Glutamatergic neuron (in vitro differentiated cells): Measurements from ENCODE around the gene ZNF277. TPM values are rescaled to one million over a fixed set of nuclear protein-coding genes. Genes with fewer than 3 reads are reported as not detected.

Experiments
- DNase-seq: peaks from one replicate; pipeline ENCODE4 v3.0.0; 2022
- H3K27ac Mint-ChIP-seq: one replicate; pipeline ENCODE4 v1.8.0; 2020; ENCODE audit warnings: mild to moderate bottlenecking, mixed read lengths, inconsistent platforms; ENCODE audit not compliant: unreplicated experiment
- H3K27me3 Mint-ChIP-seq: one replicate; pipeline ENCODE4 v1.8.0; 2020; ENCODE audit warnings: mild to moderate bottlenecking, moderate library complexity, mixed read lengths, inconsistent platforms; ENCODE audit not compliant: unreplicated experiment
- H3K36me3 Mint-ChIP-seq: one replicate; pipeline ENCODE4 v1.8.0; 2020; ENCODE audit warnings: mild to moderate bottlenecking, mixed read lengths, inconsistent platforms; ENCODE audit not compliant: unreplicated experiment
- H3K4me1 Mint-ChIP-seq: one replicate; pipeline ENCODE4 v1.8.0; 2020; ENCODE audit warnings: mild to moderate bottlenecking, low read depth, mixed read lengths, inconsistent platforms; ENCODE audit not compliant: unreplicated experiment
- H3K4me3 Mint-ChIP-seq: one replicate; pipeline ENCODE4 v1.8.0; 2020; ENCODE audit warnings: mild to moderate bottlenecking, mixed read lengths, inconsistent platforms; ENCODE audit not compliant: unreplicated experiment
- H3K9me3 Mint-ChIP-seq: one replicate; pipeline ENCODE4 v1.8.0; 2020; ENCODE audit warnings: mild to moderate bottlenecking, moderate library complexity, mixed read lengths, inconsistent platforms; ENCODE audit not compliant: unreplicated experiment
- total RNA-seq: library from RNA; stranded (reverse); fragmentation: NEBNext Ultra II Directional; extraction: Animal tissue kit (Norgen Biotek cat#: 25700); gene quantifications from one replicate; pipeline ENCODE4 v1.2.1, GENCODE V29; 2021; ENCODE audit not compliant: unreplicated experiment
- TF ChIP-seq, protein P1 (sequence below): fragments of 200-600 bp; sonication (generic); IDR thresholded peaks from one replicate; pipeline ENCODE4 v1.5.0; 2021; ENCODE audit not compliant: partially characterized antibody, unreplicated experiment

ZNF277 gene
- total RNA-seq, 1 donor from 2014 or later: 27.0 TPM

GRCh38 chr7:112282476-112283188 lies 76.1 kb downstream of the ZNF277 start:
- Mint-ChIP-seq H3K27me3 (no peaks in the 10 kb centered on the region), H3K27ac (no peak overlapping the region), H3K4me1 (peaks cover 18% of the 10 kb centered on the region), H3K36me3 (no peaks in the 10 kb centered on the region), H3K9me3 (peaks cover 5% of the 10 kb centered on the region), H3K4me3 (no peak overlapping the region)
- TF ChIP-seq, protein P1, sequence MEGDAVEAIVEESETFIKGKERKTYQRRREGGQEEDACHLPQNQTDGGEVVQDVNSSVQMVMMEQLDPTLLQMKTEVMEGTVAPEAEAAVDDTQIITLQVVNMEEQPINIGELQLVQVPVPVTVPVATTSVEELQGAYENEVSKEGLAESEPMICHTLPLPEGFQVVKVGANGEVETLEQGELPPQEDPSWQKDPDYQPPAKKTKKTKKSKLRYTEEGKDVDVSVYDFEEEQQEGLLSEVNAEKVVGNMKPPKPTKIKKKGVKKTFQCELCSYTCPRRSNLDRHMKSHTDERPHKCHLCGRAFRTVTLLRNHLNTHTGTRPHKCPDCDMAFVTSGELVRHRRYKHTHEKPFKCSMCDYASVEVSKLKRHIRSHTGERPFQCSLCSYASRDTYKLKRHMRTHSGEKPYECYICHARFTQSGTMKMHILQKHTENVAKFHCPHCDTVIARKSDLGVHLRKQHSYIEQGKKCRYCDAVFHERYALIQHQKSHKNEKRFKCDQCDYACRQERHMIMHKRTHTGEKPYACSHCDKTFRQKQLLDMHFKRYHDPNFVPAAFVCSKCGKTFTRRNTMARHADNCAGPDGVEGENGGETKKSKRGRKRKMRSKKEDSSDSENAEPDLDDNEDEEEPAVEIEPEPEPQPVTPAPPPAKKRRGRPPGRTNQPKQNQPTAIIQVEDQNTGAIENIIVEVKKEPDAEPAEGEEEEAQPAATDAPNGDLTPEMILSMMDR: no peak
- DNase-seq: no peak

DNA sequence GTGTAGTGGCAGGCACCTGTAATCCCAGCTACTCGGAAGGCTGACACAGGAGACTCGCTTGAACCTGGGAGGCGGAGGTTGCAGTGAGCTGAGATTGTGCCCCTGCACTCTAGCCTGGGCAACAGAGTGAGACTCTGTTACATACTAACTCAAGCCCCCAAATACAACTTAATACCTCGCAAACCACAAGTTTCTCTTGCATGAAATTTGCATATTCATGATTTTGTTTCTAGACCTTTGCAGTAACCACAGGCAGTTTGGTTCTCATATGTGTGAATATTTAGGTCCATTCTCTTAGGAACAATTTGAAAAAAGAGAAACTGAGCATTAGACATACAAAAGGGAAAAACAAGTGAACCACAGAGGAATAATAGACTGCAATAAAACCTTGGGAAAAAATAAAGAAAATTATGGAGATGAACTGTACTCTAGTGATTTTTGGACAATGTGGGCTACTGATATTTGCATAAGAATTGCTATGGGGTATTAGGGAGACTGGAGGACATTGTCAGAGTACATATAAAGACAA lies 77.0 kb downstream of the ZNF277 start:
- Mint-ChIP-seq H3K4me1 (peaks cover 18% of the 10 kb centered on the region), H3K9me3 (peaks cover 5% of the 10 kb centered on the region), H3K4me3 (no peak overlapping the region), H3K27me3 (no peaks in the 10 kb centered on the region), H3K36me3 (no peaks in the 10 kb centered on the region), H3K27ac (no peak overlapping the region)
- DNase-seq: no peak
- TF ChIP-seq, protein P1: no peak

DNA sequence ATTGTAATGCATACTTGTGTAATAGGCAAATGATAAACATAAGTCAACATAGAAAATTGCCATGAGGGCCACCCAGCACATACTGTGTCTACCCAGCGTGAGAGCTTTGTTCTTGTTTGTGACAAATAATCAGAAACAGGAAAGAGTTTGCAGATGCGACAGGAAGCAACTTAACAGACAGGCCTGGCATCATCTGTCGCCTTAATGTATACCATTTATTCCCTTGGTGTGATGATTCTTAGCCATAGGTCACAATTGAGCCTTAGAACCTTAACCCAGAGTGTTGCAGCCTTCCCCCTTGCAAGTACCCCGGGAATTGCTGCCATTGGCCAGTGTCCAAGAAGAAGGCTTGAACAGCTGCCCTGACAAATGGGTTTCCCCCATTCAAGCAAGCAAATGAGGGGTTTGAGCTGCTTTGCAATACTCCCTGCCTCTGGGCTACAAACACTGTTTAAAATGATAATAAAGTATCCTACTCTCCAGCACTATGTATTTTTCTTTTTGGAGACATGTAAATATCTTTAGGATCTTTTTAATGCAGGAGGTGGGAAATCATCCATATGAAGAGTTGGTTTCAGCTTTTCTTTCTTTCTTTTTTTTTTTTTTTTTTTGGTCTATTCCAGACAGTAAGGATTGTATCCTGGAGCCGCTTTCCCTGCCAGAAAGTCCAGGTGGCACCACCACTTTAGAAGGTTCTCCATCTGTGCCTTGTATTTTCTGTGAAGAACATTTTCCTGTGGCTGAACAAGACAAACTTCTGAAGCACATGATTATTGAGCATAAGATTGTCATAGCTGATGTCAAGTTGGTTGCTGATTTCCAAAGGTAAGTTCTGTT lies 80.0 kb downstream of the ZNF277 start:
- H3K27me3 Mint-ChIP-seq: no peaks in the 10 kb centered on the region
- H3K36me3 Mint-ChIP-seq: no peaks in the 10 kb centered on the region
- peak overlapping the region; percentile 80 for H3K27ac Mint-ChIP-seq
- peaks cover 3% of the 10 kb centered on the region for H3K9me3 Mint-ChIP-seq
- TF ChIP-seq, protein P1: no peak
- H3K4me3 Mint-ChIP-seq: peak overlapping the region; percentile 17
- DNase-seq: peak; percentile 34
- H3K4me1 Mint-ChIP-seq: peaks cover 21% of the 10 kb centered on the region

GRCh38 chr7:112288301-112288700 lies 81.8 kb downstream of the ZNF277 start:
- TF ChIP-seq, protein P1: no peak
- no peaks in the 10 kb centered on the region for H3K36me3 Mint-ChIP-seq
- H3K9me3 Mint-ChIP-seq: peaks cover 3% of the 10 kb centered on the region
- no peak for DNase-seq
- peaks cover 24% of the 10 kb centered on the region for H3K4me1 Mint-ChIP-seq
- H3K4me3 Mint-ChIP-seq: no peak overlapping the region
- no peak overlapping the region for H3K27ac Mint-ChIP-seq
- H3K27me3 Mint-ChIP-seq: peaks cover 2% of the 10 kb centered on the region
